Stimulated activated CD8-positive, alpha-beta memory T cell treated with anti-CD3 and anti-CD28 coated beads, Interleukin-12 subunit alpha, Interleukin-12 subunit beta, amount 100 ng/mL, for 24 hours (primary cell): Measurements from ENCODE around the gene FAM200A.
A peak's percentile ranks its signal among the peaks of the same experiment; 100 is the strongest.
"Not testable (repeated sequence)": the region's sequence is repeated elsewhere in the genome, so short reads cannot be mapped to it uniquely, and the experiment has no call there.

Source experiments
- DNase-seq: peaks from one replicate; pipeline ENCODE4 v3.0.0-alpha.2; 2020; ENCODE audit errors: extremely low read depth

FAM200A gene

DNA sequence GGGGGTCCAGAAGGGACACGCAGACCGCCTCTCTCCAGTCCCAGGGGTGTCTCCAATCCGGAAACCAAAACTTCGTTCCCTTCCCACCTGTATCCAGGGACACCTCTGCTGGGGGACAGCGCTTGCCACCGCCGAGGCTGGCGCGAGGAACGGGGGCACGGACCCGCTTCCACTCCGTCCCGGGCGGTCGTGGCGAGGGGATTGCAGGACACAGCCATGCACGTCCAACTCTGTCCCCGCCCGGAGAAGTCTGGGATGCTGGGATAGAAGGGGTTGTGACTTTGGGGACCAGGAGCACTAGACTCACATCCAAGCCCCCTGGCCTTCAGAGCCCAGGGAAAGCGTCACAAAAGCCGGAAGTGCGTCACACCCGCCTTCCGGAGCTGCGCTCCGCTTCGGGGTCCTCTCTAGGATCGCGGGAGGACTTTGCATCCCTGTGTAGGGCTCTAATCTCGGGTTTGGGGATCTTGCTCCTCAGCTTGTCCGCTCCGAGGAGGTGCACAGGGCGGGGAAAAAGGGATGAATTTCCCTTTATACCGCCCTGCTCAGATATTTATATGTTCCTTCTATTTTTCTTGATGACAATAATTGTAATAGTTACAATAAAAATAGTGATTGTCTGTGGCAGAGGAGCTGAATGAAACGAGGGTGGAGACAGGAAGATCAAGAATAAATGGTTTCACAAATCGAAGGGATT, at the start of gene FAM200A:
TSS of gene FAM200A (minus strand) at position 348 of the 697 bp plus-strand sequence. CDS start 3,707 bp downstream, outside the sequence.
- DNase-seq: peak; percentile 66

DNA sequence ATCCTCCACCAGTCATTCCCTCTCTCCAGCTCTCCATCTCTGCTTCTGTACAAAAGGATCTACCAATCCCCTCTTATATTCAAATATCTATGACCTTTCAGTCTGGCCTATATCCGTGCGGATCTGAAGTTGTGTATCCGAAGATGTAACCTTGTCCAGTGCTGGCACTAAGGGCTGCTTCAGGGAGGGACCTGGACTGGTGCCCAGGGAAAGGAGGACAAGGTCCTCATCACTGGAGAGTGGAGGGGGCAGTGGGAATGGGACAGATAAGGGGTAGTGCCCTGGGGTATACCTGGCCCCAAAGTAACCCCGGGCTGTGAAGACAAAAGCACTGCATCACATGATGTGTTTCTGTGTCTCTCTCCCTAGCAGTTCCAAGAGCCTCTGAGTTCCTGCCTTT, 47.9 kb upstream of the FAM200A start:
- no peak for DNase-seq

DNA sequence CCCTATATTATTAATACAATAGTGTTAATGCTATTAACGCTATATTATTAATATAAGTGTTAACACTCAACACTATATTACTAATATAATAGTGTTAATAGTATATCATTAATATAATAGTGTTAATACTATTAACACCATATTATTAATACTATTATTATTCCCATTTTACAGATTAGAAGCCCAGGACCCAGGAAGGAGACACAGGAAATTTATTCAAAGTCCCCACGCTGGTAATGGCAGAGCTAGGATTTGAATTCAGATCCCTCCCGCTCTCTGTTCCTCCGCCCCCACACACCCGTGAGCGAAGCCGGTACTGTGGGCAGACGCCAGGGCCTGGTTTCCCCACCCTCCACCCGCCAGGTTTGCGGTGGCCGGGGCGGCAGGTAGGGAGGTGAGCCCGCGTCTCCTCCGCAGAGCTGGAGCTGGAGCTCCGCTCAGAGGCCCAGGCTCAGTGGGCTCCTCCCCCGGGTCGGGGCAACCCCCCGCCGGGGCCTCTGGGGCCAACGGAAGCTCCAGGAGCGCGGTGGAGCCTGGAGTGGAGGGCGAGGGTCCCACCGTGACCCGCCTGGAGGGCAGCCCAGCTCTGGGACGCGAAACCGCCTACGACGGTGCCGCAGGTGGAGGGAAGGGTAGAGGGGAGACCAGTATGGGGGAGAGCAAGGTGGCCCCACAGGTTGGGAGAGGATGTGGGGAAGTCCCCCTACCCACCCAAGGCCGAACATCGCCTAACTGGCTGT, 46.0 kb upstream of the FAM200A start, which contains the start of gene TMEM225B:
TSS of gene TMEM225B (plus strand) at position 506 of the 740 bp plus-strand sequence. CDS start 6,122 bp downstream, outside the sequence.
- no peak for DNase-seq

DNA sequence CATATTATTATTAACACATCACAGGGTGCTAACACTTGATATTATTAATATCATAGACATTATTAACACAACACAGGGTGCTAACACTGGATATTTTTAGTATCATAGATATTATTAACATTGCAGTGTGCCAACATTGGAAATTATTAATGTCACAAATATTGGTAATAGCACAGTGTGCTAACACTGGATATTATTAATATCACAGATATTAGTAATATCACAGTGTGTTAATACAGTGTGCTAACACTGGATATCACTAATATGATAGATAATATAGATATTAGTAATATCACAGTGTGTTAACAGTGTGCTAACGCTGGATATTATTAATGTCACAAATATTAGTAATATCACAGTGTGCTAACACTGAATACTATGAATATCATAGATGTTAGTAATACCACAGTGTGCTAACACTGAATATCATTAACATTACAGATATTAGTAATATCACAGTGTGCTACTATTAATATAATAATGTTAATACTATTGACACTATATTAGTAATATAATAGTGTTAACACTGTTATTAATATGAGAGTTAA, 44.6 kb upstream of the FAM200A start:
- no peak for DNase-seq

DNA sequence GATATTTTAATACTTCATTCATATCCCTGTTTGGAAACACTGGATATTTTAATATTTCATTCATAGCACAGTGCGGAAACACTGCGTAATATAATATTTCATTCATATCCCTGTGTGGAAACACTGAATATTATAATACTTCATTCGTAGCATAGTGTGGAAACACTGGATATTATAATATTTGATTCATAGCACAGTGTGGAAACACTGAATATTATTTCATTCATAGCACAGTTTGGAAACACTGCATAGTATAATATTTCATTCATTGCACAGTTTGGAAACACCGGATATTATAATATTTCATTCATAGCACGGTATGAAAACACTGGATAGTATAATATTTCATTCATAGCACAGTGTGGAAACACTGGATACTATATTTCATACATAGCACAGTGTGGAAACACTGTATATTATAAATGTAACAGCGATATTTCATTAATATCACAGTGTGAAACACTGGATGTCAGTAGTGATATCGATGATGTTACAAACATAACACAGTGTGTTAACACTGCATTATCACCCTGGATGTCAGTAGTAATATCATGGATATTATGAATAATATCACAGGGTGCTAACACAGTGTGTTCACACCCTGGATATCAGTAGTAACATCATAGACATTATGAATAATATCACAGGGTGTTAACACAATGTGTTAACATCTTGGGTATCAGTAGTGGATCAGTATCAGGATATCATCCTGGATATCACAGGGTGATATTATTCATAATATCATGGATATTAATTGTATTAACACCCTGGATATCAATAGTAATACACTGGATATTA, 43.2 kb upstream of the FAM200A start:
- no peak for DNase-seq

DNA sequence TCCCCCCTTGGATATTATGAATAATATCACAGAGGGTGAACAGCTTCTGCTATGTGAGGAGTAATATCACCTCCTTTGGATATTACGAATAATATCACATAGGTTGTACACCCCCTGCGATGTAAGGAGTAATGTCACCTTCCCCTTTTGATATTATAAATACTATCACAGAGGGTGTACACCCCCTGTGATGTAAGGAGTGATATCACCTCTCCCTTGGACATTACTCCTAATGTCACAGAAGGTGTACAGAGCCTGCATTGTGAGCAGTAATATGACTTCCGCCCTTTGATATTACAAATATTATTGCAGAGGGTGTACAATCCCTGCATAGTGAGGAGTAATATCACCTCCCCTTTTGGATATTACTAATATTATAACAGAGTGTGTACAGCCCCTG, 37.0 kb upstream of the FAM200A start:
- no peak for DNase-seq

DNA sequence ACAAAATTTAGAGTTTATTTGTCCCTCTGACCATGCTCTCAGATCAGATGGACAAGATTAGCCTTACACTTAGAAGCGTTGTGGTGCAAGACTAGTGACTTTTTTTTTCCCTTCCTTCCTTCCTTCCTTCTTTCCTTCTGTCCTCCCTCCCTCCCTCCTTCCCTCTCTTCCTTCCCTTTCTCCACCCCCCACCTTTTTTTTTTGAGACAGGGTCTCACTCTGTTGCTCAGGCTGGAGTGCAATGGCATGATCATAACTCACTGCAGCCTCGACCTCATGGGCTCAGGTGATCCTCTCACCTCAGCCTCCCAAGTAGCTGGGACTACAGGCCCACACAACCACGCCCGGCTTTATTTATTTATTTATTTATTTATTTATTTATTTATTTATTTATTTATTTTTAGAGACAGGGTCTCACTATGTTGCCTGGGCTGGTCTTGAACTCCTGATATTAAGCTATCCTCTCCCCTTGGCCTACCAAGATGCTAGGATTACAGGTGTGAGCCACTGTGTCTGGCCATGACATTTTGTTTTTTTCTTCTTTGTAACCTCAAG, 28.9 kb upstream of the FAM200A start:
- not testable (repeated sequence) for DNase-seq

DNA sequence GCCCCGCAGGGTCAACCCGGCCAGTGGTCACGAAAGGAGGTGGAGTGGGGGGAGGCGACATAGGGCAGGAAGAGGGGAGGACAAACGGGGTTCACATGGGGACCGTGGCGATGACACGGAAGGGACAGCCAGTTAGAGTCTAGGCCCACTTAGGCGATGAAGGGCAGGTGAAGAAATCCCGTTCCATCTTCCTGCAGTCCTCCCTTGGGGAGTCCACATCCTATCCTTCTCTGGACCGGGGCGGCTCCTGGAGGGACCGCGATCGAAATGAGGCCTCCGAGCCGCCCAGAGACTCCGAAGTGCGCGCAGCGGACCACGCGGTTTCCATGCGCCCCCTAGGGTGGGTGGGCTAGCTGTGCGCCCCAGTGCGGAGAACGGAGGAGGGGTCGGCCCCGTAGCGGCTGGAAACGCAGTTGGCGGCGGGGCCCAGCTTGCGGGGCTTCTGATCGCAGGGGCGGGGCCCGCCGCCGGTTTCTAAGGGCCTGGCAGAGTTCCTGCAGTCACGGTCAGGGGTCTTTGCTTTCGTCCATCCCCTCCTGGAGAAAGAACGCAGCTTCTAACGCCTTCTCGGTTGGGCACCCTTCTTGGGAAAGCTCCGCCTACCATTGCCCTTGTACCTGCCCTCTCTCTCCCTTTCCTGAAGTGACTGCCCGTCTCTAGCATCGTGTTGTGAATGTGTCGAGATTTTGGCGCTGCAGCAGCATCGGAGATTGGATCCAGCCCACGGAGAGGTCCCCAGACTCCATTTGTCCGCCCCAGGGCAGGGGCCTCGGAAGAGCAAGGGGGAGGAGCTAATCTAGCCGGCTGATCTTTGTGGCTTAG, 28.3 kb upstream of the FAM200A start:
- DNase-seq: no peak

DNA sequence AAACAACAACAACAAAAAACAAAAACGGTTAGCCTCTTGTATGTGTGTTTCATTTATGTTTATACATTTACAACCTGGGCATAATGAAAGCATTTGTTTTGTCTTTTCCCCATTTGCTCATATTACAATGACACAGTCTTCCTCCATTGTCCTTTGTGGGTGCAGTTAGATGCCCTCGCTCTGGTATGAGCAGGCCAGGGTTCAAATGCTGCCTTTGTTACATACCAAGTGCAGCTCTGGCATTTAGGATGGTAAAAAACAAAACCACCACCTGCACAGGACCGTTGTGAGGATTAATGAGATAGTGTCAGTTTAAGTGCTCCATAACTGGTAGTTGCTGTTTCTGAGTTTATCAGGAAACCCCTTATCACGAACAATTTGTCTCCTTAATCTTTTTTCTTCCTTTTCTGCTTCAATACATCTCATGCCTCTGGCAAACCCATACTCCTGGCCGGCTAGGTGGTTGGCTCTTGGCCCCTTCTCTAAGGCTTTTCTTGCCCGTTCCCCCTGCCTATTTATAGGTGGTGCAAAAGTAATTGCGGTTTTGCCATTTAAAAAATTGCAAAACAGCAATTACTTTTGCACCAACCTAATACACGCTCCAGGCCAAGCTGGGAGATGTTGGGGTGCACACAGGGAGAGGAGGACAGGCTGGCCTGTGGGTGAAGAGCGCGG, 27.5 kb upstream of the FAM200A start:
- DNase-seq: no peak

DNA sequence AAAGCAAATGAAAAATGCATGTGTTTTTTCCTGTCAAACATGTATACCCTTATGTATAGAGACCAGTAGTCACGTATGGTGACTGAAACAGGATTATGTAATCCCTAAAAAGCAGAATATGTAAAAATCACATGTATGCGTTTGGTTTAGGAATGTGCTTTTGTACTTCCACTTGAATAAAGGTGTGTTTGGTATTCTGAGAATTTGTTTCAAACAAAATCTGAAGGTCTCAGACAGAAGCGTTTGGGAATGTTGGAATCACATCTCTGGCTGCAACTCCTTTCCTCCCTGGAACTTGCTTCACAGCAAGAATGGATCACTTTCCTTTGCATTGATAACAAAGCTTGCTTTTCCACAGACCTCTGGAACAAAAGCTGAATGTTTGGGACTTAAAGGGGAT, 24.3 kb upstream of the FAM200A start:
- no peak for DNase-seq

DNA sequence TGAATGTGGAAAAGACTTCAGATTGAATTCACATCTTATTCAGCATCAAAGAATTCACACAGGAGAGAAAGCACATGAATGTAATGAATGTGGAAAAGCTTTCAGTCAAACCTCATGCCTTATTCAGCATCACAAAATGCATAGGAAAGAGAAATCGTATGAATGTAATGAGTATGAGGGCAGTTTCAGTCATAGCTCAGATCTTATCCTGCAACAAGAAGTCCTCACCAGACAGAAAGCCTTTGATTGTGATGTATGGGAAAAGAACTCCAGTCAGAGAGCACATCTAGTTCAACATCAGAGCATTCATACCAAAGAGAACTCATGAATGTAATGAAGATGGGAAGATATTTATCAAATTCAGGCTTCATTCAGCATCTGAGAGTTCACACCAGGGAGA, 21.3 kb upstream of the FAM200A start:
- DNase-seq: no peak

DNA sequence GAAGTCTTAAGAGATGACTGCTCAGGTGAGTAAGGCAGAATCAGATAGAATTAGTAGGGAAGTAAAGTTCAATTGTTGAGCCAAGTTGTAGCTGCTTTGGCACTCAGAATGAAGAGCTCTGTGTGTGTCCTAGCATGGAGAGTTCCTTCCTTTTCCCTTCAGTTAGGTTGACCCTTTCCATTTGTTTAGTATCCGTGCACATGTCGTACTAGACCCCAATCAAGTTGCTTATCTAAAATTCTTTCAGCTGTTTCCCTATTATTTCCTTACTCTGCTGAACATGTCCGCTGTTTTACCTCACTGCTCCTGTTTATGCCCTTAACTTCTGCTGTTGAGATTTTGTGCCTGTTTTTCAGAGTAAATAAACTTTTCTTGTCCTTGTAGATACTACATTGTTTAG, 19.9 kb upstream of the FAM200A start:
- DNase-seq: no peak

DNA sequence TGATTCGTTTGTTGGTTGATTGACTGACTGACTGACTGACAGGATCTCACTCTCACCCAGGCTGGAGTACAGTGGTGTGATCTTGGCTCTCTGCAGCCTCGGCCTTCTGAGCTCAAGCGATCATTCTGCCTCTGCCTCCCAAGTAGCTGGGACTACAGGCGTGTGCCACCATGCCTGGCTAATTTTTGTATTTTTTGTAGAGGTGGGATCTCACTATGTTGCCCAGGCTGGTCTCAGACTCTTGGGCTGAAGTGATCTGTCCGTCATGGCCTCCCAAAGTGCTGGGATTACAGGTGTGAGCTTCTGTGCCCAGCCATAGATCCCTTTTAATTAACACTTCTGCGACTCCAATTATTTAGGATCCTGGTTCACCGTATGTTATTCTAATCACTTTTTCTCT, 16.9 kb upstream of the FAM200A start:
- not testable (repeated sequence) for DNase-seq

DNA sequence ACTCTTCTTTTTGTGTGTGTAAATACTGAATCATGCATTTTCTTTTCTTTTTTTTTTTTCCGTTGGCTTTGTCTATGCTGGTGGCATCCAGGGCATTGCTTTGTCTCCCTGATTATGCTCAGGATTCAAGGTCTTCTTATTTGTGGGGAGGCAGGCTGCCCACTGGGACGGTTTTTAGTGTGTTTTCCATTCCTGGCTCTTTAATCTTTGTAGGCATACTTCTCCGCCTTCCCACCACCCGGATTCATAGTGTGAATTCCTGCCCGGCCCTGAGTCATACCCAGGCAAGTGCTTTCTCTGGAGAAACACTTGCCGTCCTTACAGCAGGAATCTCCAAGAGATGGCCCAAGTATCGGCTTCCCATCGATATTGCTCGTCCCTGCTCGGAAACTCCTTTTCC, 11.7 kb upstream of the FAM200A start:
- DNase-seq: no peak

DNA sequence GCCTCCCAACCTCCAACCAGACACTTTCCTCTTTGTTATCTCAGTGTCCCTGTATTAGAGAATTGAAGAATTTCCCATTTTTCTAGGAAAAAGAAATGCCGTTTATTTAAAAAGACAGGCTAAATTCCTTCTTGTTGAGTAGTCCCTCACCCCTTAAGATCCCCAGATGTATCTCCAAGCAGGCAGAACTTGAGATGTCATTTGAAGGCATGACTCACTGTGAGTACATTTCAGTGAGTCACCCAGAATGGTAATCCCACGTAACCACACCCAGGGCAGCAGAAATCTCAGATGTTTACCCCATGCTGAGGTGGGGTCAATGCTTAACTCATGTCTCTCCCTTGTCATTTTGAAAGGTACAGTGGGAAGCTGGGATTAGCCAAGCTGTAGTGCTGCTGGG, 10.9 kb upstream of the FAM200A start:
- no peak for DNase-seq

DNA sequence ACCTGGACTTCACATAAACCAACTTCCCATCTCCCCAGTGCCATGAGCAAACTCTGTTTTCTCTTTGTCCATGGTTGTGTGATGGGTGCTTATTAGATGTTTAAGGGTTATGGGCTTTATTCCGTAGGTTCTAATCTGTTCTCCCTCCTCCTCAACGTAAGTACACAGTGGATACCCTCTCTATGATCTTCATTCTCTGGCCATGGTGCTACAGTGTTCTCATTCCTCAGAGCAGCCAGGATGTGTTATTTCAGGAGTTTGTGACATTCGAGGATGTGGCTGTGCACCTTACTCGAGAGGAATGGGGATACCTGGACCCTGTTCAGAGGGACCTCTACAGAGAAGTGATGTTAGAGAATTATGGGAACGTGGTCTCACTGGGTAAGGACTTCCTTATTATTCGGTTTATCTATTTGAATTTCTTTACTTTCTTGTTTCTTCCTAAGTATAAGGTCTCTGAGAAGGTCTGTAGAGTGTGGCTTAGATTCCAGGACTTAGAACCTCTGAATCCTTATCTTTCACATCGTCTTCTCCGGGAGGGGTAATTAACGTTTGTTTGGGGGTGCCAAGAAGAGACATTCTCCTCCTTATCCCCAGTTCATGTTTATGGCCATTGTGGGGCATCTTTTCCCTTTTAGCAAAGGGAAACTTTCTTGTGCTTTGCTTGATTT, 10.3 kb upstream of the FAM200A start:
- no peak for DNase-seq

DNA sequence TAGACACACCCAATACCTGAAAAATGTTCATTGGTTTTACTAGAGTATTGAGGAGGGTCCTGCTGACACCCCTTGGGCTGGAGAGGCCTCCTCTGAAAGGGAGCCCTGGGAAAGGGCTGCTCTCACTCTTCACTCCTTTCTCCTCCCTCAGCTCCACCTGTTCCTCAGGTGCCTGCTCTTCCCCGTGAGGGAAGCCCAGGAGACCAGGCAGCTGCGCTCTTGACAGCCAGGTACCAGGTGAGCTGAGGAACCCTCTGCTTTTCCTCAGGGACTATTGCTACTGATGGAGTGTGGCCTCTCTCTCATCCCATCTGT, 9.8 kb upstream of the FAM200A start:
- no peak for DNase-seq

DNA sequence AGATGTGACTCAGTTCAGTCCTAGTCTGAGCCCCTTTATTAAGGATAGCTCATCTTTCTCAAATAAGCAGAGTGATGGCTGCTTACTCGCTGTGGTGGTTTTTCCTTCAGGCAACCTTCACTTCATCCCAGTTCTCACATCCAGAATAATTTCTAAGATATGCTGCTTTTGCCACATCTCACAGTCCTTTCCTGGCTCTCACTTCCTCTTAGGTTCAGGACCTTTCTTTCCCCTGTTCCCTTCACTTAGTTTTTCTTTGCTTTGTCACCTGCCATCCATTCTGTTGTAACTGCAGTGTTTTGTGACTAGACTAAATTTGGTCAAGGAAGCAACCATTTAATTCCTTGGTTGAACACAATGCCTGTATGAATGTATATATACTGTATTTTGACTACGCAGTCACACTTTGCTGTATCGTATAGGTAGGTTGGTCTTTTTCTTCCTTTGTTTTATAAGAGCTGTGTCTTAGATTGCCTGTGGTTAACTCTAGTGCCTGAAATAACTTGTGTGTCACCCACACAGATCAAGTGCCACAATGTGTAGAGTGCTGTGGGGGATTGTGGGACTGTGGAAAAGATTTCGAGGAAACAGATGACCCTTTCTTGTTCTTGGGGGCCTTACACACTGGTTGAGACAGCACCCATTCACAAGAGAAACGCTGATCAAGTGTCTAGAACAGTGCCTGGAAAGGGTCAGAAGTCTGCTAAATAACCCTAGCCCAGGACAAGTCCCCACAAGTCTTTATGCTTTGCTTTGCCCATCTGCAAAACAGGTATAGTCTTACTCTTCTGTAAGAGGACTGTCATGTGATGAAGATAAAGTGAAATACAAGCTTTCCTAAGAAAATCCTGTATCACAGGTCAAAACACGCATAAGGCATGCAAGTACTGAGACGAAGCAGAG, 9.2 kb upstream of the FAM200A start:
- DNase-seq: no peak
